ENCODE results near the gene WNT3A.

DNA sequence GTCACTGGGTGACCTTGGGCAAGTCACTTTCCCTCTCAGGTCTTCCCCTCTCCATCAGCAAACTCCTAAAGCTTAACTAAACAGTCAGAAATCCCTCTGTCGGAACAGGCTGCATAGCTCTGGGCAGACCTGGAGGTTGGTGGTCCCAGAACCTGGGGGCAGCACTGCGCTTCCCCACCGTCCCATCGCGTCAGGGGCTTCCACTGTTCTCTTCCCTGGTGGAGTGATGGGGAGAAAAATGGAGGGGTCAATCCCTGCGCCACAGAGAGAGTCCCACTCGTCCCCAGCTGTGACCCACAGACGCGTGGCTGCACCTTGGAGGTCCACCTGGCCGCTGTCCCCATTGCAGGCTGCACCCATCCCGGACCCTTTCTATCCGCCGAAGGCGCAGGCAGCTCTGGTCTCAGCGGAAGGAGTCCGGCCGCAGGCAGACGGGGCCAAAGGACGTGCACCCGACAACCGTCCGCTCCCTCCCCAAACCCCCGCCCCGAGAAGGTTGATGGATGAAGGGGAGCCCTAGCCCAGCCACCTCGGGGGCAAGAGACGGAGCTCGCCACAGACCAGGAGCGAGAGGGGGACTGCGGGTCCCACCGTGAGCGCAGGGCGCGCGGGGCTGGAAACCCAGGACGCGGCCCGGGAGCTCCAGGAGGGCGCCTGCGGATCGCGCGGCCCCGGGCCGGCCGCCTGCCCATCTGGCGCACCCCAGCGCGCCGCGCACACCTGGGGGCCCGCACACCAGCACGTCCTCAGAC lies 588 bp upstream of the WNT3A start:
- TF ChIP-seq CTCF (conservative IDR thresholded peaks at IDR 0.05 in 1 of 2, IDR thresholded peaks at IDR 0.05 in 1 of 2; ENCODE audit: extremely low read depth in 1 of 2, insufficient read depth in 1 of 2, low read depth in 1 of 2, low read length in 2 of 2) (no peak), EZH2 (IDR thresholded peaks at IDR 0.05; ENCODE audit: borderline replicate concordance, low read length) (peak; percentile 42)
